Erythroblast (primary cell): Measurements from ENCODE around the gene TUBA1C.
"Not testable (repeated sequence)": the region's sequence is repeated elsewhere in the genome, so short reads cannot be mapped to it uniquely, and the experiment has no call there.

Source experiments
- GATA1 ChIP-seq: IDR thresholded peaks from 2 replicates; pipeline ENCODE4 v1.6.1; 2011; ENCODE audit warnings: low read depth, mild to moderate bottlenecking, control low read depth, low read length, moderate library complexity
- POLR2A ChIP-seq: IDR thresholded peaks from 2 replicates; pipeline ENCODE4 v1.6.1; 2011; ENCODE audit warnings: mild to moderate bottlenecking, low read length

GRCh38 chr12:49257508-49258184 lies 7.2 kb upstream of the TUBA1C start:
- not testable (repeated sequence) for TF ChIP-seq POLR2A, GATA1
